ENCODE results near the gene DLEC1.

The DLEC1 gene

GRCh38 chr3:38114052-38114874, 75.3 kb downstream of the DLEC1 start:
- DNase-seq: no peak
- in situ Hi-C loops (cut with HindIII; ENCODE audit: low pct_ligation_motif_present, low pct_unique_long_range_greater_than_20kb, low sequenced_read_pairs): no loop called here

DNA sequence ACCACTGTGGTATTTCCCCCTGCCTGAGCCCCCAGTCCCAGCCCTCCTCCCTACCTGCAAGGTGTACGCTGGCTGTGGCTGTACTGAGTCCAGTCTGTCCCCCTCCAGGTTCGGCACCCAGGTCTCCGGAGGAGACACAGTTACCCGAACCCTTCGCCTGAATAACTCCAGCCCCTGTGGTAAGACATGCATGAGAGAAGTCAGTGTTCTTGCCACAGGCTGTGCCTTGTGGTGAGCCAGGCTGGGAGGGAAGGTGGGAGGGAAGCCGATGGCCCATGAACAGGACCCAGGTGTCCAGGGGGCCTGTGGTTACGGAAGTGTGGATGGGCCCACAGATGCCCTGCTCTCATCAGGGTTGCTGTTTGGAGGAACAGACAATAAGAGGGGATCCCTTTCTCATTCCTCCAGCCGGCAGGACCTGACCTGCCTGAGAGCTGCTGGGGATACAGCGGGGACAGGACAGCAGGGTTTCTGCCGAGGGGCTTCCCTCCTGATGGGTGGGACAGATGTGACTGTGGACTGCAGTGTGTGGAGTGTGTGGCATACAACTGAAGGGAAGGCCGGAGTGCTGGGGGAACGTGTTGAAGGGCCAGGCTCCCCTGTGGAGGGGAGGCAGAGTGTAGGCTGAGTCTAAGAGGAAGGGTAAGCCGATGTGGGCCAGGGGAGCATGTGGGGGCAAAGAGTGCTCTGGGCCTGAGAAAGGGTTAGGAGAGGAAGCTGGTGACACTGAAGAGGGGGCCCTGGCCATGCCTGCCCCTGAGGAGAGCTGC, 76.1 kb downstream of the DLEC1 start:
- in situ Hi-C loops (cut with HindIII; ENCODE audit: low pct_ligation_motif_present, low pct_unique_long_range_greater_than_20kb, low sequenced_read_pairs): no loop called here
- peak; percentile 20 for DNase-seq

DNA sequence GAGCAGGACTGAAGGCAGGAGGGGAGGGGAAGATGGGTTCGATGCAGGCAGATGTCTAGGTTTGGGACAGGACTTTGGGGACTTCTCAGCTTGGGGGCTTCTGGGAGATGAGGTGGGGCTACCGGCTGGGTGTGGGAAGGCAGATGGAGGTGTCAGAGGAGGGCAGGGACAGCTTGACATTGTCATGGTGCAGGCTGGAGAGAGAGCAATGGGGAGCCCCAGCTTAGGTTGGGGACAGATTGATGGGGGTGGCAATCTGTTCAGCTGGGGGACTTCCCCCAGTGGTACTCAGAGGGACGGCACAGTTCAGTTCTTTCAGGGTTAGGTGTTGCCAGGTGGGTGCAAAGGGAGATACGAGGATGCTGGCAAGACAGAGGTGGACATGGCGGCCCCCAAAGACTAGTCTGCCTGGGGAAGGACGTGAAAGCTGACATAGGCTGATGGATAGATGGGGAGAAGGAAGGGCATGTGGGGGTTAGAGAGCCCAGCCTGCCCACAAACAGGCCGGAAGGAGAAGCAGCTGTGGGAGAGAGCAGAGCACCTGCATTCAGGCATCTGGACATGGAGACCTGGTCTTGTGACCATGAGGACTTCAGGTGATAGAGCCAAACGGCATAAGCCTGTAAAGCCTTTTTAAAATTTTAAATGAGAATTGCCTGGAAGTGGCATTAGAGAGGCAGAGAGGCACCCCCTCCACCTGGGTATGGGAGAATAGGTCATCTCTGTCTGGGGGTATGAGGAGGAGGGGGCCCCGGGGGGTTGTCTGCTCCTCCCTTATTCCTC, 76.8 kb downstream of the DLEC1 start:
- in situ Hi-C loops (cut with HindIII; ENCODE audit: low pct_ligation_motif_present, low pct_unique_long_range_greater_than_20kb, low sequenced_read_pairs): no loop called here

GRCh38 chr3:38116471-38117162, 77.6 kb downstream of the DLEC1 start:
- peak; percentile 41 for DNase-seq
- in situ Hi-C loops (cut with HindIII; ENCODE audit: low pct_ligation_motif_present, low pct_unique_long_range_greater_than_20kb, low sequenced_read_pairs): no loop called here

More for the DNA sequence above, 76.8 kb downstream of the DLEC1 start:
- DNase-seq: no peak

DNA sequence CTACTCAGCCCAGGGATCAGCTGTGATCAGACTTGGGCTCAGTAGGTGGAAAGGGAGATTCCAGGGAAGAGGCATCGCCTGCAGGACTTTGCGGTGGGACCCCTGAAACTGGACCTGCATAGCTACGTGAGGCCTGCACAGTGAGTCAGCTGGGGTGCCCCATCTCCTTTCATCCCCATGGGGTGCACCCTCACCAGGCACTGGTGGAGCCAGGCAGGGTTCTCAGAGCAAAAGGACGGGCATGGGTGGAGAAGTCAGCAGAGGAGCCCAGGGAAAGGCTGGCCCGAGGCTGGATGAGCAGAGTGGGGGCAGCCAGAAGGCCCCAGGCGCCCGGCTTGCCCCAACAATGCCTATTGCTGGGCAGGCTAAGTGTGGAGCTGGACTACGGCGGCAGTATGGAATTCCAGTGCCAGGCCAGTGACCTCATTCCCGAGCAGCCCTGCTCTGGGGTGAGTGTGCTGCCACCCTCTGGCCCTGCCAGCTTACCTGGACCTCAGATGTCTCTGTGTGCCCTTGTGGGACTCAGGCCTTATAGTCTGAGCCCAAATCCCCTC, 78.2 kb downstream of the DLEC1 start:
- in situ Hi-C loops (cut with HindIII; ENCODE audit: low pct_ligation_motif_present, low pct_unique_long_range_greater_than_20kb, low sequenced_read_pairs): no loop called here
- DNase-seq: peak; percentile 45

DNA sequence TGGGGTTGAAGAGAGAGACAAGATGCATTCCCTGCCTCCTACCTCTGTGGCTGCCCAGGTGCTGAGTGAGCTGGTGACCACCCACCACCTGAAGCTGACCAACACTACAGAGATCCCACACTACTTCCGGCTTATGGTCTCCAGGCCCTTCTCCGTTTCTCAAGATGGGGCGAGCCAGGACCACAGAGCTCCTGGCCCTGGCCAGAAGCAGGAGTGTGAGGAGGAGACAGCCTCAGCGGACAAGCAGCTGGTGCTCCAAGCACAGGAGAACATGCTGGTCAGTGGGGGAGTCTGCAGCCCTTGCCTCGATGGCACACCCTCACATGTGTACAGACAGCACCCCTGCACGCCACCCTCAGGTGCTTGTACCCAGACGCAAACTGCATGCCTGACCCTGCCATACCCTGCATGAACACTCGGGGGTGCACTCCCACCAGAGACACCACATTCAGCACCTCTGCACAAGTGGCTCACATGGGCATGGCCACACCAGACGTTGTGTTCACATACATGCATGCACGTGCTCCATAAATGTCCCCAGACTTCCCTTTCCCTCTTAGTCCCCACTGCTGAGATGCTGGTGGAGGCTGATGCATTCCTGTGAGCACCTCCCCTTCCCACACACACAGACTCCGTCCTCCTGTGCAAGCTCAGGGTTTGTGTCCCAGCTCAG, 78.9 kb downstream of the DLEC1 start:
- in situ Hi-C loops (cut with HindIII; ENCODE audit: low pct_ligation_motif_present, low pct_unique_long_range_greater_than_20kb, low sequenced_read_pairs): no loop called here
- peak; percentile 54 for DNase-seq

DNA sequence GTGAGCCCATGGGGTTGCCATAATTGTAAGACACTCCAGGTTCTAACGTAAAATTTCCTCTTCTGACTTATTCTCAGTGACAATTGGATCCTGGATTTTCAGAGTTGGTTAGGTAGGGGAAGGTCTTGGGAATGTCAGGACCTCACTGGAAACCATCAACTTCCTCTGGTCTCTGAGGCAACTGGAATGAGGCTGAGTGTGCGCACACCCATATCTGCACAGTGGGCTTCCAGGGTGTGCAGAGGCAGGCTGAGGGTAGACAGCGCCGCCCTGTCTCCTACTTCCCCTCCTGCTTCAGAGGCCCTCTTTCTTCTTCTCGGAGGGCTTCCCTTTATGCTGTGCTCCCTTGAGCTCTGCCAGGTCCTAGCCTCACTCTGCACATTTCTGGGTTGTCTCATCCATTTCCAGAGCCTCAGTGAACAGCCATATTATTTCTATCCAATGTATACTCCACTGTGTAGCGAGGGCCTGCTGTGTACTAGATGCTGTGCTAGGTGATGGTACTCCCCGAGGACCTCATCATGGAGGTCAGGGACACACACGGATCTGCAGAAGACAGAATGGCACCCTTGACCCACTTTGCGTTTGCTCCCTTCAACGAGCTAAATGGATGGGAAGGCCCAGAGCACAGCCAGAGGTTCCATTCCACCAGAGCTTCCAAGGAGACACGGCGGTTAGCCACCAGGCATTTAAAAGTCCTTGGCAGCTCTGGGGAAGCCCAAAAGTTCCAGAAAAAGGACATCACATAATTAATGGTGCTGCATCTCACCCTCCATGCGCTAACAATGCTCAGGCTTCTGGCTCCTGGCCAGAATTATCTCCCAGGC, 79.6 kb downstream of the DLEC1 start:
- in situ Hi-C loops (cut with HindIII; ENCODE audit: low pct_ligation_motif_present, low pct_unique_long_range_greater_than_20kb, low sequenced_read_pairs): no loop called here
- DNase-seq: no peak

DNA sequence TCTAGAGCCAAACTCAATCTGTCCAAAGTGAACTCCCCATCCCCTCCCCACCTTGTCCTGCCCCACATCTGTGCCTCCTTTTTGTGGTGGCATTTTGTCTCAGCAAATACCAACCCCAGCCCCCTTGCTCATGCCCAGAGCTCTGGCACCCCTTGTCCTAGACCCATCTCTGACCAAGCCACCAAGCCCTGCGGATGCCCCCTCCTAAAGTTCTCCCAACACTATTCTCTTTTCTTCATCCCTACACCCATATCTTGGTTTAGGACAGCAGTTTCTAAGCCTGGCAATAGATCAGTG, 80.2 kb downstream of the DLEC1 start:
- DNase-seq: no peak
- in situ Hi-C loops (cut with HindIII; ENCODE audit: low pct_ligation_motif_present, low pct_unique_long_range_greater_than_20kb, low sequenced_read_pairs): no loop called here

GRCh38 chr3:38119821-38120692, 81.0 kb downstream of the DLEC1 start:
- DNase-seq: no peak
- in situ Hi-C loops (cut with HindIII; ENCODE audit: low pct_ligation_motif_present, low pct_unique_long_range_greater_than_20kb, low sequenced_read_pairs): no loop called here

- in situ Hi-C loops (cut with HindIII; ENCODE audit: low pct_ligation_motif_present, low pct_unique_long_range_greater_than_20kb, low sequenced_read_pairs): no loop called here
These were observed 81.9 kb downstream of the DLEC1 start for GRCh38 chr3:38120693-38121450.

GRCh38 chr3:38121451-38121831, 82.4 kb downstream of the DLEC1 start:
- no peak for DNase-seq
- in situ Hi-C loops (cut with HindIII; ENCODE audit: low pct_ligation_motif_present, low pct_unique_long_range_greater_than_20kb, low sequenced_read_pairs): no loop called here

More at GRCh38 chr3:38120693-38121450, 81.9 kb downstream of the DLEC1 start:
- DNase-seq: no peak

GRCh38 chr3:38121832-38122461, 82.9 kb downstream of the DLEC1 start:
- in situ Hi-C loops (cut with HindIII; ENCODE audit: low pct_ligation_motif_present, low pct_unique_long_range_greater_than_20kb, low sequenced_read_pairs): no loop called here
- no peak for DNase-seq

- DNase-seq: no peak
- in situ Hi-C loops (cut with HindIII; ENCODE audit: low pct_ligation_motif_present, low pct_unique_long_range_greater_than_20kb, low sequenced_read_pairs): no loop called here
These were observed 83.8 kb downstream of the DLEC1 start for GRCh38 chr3:38122712-38123290.

GRCh38 chr3:38124324-38125122, 85.5 kb downstream of the DLEC1 start:
- DNase-seq: no peak
- in situ Hi-C loops (cut with HindIII; ENCODE audit: low pct_ligation_motif_present, low pct_unique_long_range_greater_than_20kb, low sequenced_read_pairs): no loop called here
